DND-41 (cell line): ENCODE data around the gene LYPD6B.

ENCODE experiments used
- ATAC-seq: fragments of 200-7000 bp; cut with Tn5 transposase; 3 replicates; pipeline ENCODE4 v1.9.1; 2021; ENCODE audit warnings: low read depth; ENCODE audit not compliant: insufficient read depth
- DNase-seq: peaks from one replicate; pipeline ENCODE4 v3.0.0-alpha.2; 2020
- H2AFZ ChIP-seq: 2 replicates; pipeline ENCODE4 v1.6.0; 2012; ENCODE audit warnings: low read depth, low read length
- H3K27ac ChIP-seq: 2 replicates; pipeline ENCODE4 v1.5.1; 2012; ENCODE audit warnings: low read length, inconsistent platforms
- H3K27me3 ChIP-seq: fragments of 200-600 bp; sonication (generic); 2 replicates; pipeline ENCODE4 v1.6.0; 2012; ENCODE audit warnings: low read length, mild to moderate bottlenecking, inconsistent platforms; ENCODE audit not compliant: insufficient read depth, poor library complexity
- H3K36me3 ChIP-seq: 2 replicates; pipeline ENCODE4 v1.5.1; 2012; ENCODE audit warnings: low read length, inconsistent platforms; ENCODE audit not compliant: insufficient read depth
- H3K4me1 ChIP-seq: 2 replicates; pipeline ENCODE4 v1.5.1; 2012; ENCODE audit warnings: mild to moderate bottlenecking, low read length; ENCODE audit not compliant: insufficient read depth
- H3K4me2 ChIP-seq: 2 replicates; pipeline ENCODE4 v1.6.0; 2012; ENCODE audit warnings: mild to moderate bottlenecking, moderate library complexity, low read length, inconsistent platforms; ENCODE audit not compliant: insufficient read depth
- H3K4me3 ChIP-seq, 2 experiments: fragments of 200-600 bp in 1 of 2; shearing (Covaris generic) in 1 of 2; 2 replicates each; pipeline ENCODE4 v1.5.1; 2012 to 2016; ENCODE audit warnings: inconsistent platforms in 2 of 2, low read length in 2 of 2, mild to moderate bottlenecking in 2 of 2, low read depth in 1 of 2, moderate library complexity in 1 of 2
- H3K79me2 ChIP-seq: 2 replicates; pipeline ENCODE4 v1.6.0; 2012; ENCODE audit warnings: low read length, inconsistent platforms; ENCODE audit not compliant: insufficient read depth
- H3K9ac ChIP-seq: 2 replicates; pipeline ENCODE4 v1.6.0; 2012; ENCODE audit warnings: low read depth, mild to moderate bottlenecking, inconsistent platforms, low read length, moderate library complexity
- H3K9me3 ChIP-seq: 2 replicates; pipeline ENCODE4 v1.5.1; 2012; ENCODE audit warnings: low read length, moderate library complexity, mild to moderate bottlenecking, inconsistent platforms; ENCODE audit not compliant: insufficient read depth, severe bottlenecking
- H4K20me1 ChIP-seq: 2 replicates; pipeline ENCODE4 v1.6.0; 2012; ENCODE audit warnings: low read length; ENCODE audit not compliant: insufficient read depth
- EZH2 ChIP-seq: IDR thresholded peaks from 3 replicates; pipeline ENCODE4 v1.6.1; 2012; ENCODE audit warnings: borderline replicate concordance, low read depth, mild to moderate bottlenecking, moderate library complexity, low read length, inconsistent platforms; ENCODE audit not compliant: severe bottlenecking
- TF ChIP-seq, protein P1 (sequence below): IDR thresholded peaks from 2 replicates; pipeline ENCODE4 v1.5.1; 2012; ENCODE audit warnings: borderline replicate concordance, low read length, moderate library complexity, mild to moderate bottlenecking; ENCODE audit not compliant: poor library complexity, severe bottlenecking; ENCODE audit errors: extremely low read depth

The LYPD6B gene

GRCh38 chr2:149055751-149056150 lies 17.3 kb downstream of the LYPD6B start:
- DNase-seq, result no peak

DNA sequence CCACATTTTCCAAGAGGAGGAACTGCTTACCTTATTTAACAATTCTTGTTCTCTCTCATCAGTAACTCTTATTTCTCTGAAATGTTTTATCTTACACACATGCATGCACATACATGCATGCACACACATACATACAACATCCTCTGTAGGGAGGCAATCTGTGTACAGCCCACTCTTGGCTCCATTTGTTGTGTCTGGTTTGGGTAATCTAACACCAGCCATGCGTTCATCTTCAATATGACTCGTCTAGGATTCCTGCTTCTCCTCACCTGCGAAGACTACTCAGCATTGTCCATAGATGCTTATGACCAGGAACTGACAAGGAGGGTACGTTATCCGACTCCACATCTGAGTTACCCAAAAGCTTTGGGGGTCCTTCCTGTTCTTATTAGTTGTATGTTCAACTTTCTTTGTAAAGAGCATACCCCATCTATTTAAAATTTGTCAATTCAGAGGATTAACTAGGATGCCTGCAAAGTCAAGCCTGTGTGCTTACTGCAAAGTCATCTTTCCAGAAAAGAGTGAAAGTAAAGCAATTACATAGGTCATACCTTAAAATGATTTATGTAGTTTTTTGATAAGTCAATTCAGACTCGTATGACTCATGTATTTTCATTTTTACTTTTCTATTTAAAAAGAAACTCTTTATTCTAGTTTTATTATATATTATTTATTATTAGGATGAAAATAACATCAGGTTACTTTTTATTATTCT lies 18.2 kb downstream of the LYPD6B start:
- Histone ChIP-seq H3K9me3 (no peaks in the 10 kb centered on the region), H3K79me2 (no peaks in the 10 kb centered on the region), H3K27ac (no peak overlapping the region), H3K27me3 (no peaks in the 10 kb centered on the region), H3K36me3 (no peaks in the 10 kb centered on the region), H3K4me1 (no peaks in the 10 kb centered on the region), H2AFZ (no peak overlapping the region), H3K4me3 (no peak overlapping the region), H4K20me1 (no peaks in the 10 kb centered on the region), H3K9ac (no peak overlapping the region), H3K4me2 (no peak overlapping the region)
- TF ChIP-seq, protein P1, sequence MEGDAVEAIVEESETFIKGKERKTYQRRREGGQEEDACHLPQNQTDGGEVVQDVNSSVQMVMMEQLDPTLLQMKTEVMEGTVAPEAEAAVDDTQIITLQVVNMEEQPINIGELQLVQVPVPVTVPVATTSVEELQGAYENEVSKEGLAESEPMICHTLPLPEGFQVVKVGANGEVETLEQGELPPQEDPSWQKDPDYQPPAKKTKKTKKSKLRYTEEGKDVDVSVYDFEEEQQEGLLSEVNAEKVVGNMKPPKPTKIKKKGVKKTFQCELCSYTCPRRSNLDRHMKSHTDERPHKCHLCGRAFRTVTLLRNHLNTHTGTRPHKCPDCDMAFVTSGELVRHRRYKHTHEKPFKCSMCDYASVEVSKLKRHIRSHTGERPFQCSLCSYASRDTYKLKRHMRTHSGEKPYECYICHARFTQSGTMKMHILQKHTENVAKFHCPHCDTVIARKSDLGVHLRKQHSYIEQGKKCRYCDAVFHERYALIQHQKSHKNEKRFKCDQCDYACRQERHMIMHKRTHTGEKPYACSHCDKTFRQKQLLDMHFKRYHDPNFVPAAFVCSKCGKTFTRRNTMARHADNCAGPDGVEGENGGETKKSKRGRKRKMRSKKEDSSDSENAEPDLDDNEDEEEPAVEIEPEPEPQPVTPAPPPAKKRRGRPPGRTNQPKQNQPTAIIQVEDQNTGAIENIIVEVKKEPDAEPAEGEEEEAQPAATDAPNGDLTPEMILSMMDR, result no peak
- TF ChIP-seq EZH2, result no peak
- ATAC-seq (no peak), DNase-seq (no peak)

More at GRCh38 chr2:149055751-149056150, 17.3 kb downstream of the LYPD6B start:
- Histone ChIP-seq H4K20me1 (no peaks in the 10 kb centered on the region), H3K9me3 (no peaks in the 10 kb centered on the region), H3K9ac (no peak overlapping the region), H3K27me3 (no peaks in the 10 kb centered on the region), H3K4me2 (no peak overlapping the region), H3K4me3 (no peak overlapping the region), H3K27ac (no peak overlapping the region), H3K79me2 (no peaks in the 10 kb centered on the region), H3K36me3 (no peaks in the 10 kb centered on the region), H2AFZ (no peak overlapping the region), H3K4me1 (no peaks in the 10 kb centered on the region)
- TF ChIP-seq, protein P1, result no peak
- TF ChIP-seq EZH2, result no peak
- no peak for ATAC-seq

- H3K79me2 ChIP-seq, result no peaks in the 10 kb centered on the region
- DNase-seq (no peak), ATAC-seq (no peak)
- no peak overlapping the region for H3K4me3 ChIP-seq
- no peaks in the 10 kb centered on the region for H3K9me3 ChIP-seq
- no peaks in the 10 kb centered on the region for H3K36me3 ChIP-seq
- H3K4me1 ChIP-seq, result no peaks in the 10 kb centered on the region
- no peak overlapping the region for H3K27ac ChIP-seq
- H3K4me2 ChIP-seq, result no peak overlapping the region
- H3K27me3 ChIP-seq, result no peaks in the 10 kb centered on the region
- no peaks in the 10 kb centered on the region for H4K20me1 ChIP-seq
- H2AFZ ChIP-seq, result no peak overlapping the region
- TF ChIP-seq EZH2, result no peak
- TF ChIP-seq, protein P1, result no peak
- H3K9ac ChIP-seq, result no peak overlapping the region
These were observed 18.9 kb downstream of the LYPD6B start for GRCh38 chr2:149057401-149057800.
